GM21576 (cell line): ENCODE data around the gene PARD3.
"Not testable (repeated sequence)": the region's sequence is repeated elsewhere in the genome, so short reads cannot be mapped to it uniquely, and the experiment has no call there.

Experiments
- ATAC-seq: cut with Tn5 transposase; IDR thresholded peaks from one replicate; pipeline ENCODE4 v1.9.1; 2021; ENCODE audit warnings: mild to moderate bottlenecking, moderate library complexity; ENCODE audit not compliant: unreplicated experiment

The PARD3 gene

DNA sequence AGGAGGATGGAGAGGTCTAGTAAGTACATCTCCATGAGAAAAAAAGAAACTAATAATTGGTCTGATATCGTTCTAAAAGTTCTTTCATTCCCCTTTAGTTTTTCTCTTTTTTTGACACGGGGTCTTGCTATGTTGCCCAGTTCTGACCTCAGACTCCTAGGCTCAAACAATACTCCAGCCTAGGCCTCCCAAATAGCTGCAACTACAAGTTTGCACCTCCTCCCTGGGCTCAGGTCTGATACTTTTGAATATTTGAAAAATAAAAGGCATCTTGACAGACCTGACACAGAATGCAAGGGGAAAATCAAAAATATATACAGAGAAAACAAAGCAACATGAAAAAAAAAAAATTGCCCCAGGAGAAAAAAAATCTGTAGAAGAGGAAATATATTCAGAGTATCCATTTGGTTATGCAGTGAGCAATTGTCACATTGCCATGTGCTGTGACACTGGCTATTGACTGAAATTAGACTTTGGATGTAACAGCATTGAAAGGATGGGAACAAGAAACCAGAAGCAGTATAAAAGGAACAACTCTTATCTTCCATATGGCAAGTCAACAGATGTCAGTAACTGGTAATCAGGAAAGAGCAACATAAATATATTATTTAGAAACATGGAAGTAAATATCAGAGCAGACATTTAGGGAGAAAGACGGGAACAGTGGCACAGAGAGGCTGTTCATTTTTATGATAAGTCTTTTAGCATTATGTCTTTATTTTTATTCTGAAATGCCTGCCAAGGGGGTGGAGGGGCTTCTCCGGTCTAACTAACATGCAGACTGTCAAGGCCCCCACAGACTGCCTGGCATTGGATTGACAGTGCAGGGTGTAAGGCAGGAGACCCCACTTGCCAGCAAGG lies 408.4 kb downstream of the PARD3 start:
- no peak for ATAC-seq

DNA sequence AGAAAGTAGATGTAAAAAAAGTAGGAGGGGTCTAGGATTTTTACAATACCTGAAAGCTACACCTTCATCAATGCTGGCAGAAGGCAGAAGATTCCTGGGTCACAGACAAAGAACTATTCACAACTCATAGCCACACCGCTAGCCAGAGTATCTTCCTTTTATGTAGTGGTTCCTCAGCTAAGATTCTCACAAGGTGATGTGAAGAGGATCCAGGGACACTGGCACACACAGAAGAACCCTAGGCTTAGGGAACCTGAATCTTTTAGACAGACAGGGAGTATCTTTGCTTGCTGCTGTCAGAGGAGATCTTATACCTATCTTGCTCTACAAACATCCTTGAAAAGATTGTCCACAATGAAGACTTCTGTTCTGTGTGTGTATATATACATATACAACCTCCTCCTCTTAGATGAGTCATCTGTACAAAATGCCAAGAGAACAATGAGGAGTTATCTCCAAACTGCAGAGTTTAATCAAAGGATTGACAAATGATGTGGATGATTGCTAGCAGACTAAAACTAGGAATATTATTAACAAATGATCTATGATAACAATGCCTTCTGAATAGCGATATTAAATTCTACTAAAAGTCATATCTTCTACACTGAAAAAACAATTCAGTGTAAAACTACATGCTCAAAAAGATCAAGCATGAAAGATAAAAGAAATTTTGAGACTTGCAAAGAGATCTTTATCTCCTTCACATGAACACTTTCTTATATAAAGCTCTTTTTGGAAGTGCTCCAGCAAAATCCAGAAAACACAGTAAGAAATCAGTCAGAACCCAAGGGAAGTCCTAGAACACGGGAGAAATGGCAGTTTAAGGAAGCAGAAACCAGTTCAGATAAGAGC lies 409.3 kb downstream of the PARD3 start:
- no peak for ATAC-seq

DNA sequence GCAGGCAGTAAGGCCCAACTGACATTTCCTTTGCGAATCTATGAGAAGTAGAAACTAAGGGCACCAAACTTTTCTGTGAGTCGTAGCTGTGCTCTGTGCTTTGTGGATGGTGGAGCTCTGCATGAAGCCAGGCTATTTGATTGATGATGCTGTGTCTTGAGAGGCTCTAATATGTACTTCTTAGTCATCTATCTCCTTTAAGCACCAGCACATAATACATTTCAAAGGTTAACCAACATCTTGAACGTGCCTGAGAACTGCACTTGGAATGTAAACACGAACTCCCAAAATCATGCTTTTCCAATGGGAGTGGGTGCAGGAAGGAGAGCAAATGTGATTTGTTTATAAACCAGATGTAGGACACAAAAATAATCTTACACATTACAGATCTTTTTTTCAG lies 411.6 kb downstream of the PARD3 start:
- no peak for ATAC-seq

DNA sequence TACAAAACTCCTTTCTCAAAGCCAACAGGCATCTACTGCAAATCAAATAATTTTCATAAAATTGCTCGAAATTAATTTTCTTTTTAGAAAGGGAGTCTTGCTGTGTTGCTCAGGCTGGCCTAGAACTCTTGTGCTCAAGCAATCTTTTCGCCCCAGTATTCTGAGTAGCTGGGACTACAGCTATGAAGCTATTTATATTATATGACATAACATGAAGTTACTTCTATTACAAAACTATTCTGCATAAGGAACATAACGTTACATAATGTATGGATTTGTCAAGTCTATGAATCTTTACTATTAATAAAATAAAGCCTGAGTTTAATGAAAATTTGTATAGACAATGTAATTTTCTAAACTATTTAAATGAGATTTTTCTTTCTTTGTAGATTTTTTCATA lies 415.0 kb downstream of the PARD3 start:
- no peak for ATAC-seq

DNA sequence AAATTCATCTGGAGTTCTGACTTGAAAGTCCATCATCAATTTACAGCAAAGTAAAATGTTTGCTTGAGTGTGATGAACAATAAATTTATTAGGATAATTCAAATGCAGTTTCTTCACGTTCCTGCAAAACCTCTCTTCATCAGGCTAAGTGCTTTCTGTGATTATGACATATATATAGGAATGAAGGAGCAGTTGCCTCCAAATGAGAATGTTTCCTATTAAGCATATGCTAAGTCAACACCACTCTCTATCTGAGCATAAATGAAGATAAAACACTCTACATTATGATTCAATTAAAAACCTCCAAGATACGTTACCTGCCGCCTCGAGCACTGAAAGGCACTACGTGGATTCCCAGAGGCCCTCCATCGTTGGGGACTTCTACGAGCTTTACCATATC lies 416.1 kb downstream of the PARD3 start:
- ATAC-seq, result no peak

DNA sequence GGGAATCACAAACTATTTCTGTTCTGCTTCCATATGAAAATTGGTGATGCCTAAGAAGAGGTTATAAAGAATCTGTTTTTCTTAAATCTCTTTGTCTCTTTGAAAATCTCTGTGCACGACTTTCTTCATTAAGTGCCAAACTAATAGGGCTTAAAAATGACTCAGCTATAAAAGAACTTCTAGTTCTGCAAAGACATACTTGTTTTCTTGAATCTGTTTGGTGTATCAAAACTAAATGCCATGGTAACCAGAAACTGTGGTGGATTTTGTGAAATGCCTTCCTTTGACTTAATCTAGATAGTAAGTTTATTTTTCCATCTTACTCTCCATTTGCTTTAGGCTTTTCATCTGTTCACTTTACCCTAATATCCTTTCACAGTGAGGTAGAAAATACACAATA lies 417.8 kb downstream of the PARD3 start:
- no peak for ATAC-seq

DNA sequence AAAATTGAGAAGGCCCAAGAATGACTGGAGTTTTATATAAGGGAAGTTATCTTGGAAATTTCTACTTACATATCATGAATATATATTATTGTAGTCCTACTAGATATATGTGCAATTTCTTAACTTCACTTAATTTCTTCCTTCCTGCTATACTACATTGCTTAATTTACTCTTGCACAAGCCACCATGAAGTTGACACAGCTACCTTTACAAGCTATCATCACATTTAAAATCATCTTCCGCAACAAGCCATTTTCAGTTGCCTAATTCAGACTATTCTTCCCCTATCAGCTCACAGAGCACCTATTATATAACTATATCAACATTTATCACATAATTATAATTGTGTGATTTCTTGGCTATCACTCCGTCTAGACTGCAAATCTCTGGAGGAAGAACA lies 418.4 kb downstream of the PARD3 start:
- no peak for ATAC-seq

DNA sequence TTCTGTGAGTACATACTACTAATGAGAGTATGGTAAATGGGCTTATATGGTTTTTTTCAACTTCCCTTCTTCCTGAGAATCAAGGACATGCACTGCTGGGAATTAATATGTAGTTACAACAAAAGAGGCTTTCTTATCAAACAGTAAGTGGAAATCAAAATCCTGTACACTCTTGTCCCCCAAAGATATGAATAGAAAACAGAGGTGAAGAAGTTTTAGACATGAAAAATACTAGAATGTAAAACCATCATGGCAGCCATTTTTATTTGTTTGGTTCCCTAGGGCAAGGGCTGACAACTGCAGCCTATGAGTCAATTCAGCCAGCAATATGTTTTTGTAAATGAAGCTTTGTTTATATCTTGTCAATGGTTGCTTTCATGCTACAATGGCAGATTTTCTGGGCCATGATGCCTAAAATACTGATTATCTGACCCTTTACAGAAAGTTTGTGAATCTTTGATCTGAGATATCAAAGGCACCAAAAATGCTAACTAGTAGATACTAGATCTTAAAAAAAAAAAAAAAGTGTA lies 422.4 kb downstream of the PARD3 start:
- no peak for ATAC-seq

DNA sequence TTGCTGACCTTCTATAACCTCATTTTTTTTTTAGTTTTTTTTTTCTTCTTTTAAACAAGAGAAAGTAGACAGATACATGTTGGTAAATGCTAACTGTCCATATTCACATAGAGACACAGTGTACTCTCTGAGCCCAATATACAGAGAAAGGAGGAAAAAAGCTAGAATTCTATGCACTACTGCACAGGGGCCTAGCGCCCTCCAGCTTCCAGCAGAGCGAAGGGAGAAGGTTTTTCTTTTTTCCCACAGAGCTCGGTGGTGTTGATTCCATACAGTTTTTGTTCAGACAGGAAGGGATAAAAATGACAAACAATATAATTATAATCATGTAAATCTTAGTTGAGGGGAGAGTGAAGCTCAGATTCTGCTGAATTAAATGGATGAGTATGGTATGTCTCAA lies 423.9 kb downstream of the PARD3 start:
- not testable (repeated sequence) for ATAC-seq

DNA sequence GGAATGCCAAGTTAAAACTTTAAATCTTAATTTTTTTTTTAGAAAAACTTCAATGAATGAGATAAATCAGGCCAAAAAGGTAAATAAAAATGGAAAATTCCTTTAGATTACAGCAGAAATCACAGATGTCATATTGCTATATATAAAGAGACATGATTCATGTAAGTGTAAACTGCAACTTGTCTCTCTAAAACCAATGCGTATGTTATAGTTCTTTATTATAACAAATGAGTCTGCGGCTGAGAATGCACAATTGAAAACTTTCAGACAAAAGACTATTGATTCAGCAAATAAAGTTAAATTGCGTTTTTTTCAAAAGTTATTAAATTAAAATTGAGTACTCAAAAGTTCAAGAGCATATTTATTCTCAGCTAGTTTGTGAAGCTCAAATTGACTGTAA lies 425.3 kb downstream of the PARD3 start:
- no peak for ATAC-seq

DNA sequence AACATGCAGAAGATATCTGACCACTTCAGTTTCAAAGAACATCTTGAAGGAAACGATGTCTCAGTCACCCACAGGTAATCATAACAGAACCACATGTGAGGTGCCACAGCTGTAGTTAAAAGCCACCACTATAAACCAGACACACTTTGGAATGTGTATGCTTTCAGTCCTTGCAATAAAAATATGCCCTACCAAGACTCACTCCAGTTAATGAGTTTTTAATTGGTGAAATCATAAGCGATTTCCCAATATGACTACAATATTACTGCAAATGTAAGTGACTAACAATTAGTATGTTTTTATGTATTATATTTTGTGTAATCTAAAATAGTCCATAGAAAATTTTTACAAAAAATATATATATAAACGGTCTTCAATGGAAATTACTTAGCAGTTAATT lies 428.2 kb downstream of the PARD3 start:
- ATAC-seq, result no peak

DNA sequence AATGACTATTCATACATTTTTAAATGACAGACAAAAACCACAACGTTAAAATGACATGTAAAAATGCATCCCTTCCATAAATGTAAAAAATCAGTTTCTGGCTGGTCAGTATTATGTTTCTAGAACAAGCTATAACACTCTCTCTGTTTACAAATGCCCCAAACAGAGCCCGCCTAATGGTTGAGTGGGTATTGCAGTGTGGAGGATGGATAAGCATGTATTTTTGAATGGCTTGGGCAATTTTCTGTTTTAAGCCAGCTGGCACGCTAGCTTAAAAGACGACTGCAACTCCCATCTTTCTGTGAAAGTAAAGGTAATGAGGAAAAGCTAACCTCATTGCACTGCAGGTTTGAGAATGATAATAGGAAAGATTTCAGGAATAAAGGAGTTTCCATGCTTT lies 430.7 kb downstream of the PARD3 start:
- ATAC-seq, result no peak

DNA sequence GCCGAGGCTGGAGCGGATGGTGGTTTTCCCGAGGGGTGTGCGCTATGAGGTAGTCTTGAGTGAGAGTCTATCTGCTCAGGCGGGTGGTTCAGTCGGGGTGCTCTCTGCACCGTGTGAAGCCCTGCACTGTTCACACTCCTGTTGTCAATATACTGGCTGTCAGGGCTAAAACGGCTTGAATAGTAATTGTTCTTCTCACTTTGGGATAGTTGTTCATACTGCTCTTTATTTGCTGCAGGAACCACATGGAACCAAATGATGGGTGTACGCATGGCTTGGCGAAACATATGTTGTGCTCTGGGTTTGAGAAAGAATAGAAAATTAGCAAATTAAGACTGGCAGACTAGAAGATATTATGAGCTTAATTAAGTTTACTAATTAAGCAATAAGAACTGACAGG lies 432.5 kb downstream of the PARD3 start:
- ATAC-seq, result no peak

DNA sequence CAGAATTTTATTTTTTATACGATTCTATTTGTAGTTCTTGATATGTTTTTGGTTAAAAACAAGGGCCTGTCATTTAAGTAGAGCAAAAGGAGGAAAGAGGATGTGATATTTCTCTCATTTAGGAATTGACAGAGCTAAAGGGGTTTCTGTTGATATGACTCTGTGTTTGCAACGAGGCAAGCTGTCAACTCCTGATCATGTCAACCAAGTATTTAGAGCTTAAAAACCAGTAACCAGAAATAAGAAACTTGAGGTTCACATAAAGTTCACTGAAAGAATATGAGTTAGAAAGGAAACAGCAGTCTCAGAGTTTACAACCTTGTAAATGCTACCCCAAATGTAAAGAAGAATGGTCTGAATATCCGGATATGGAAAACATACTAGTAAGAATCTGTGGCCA lies 434.2 kb downstream of the PARD3 start:
- ATAC-seq, result no peak

DNA sequence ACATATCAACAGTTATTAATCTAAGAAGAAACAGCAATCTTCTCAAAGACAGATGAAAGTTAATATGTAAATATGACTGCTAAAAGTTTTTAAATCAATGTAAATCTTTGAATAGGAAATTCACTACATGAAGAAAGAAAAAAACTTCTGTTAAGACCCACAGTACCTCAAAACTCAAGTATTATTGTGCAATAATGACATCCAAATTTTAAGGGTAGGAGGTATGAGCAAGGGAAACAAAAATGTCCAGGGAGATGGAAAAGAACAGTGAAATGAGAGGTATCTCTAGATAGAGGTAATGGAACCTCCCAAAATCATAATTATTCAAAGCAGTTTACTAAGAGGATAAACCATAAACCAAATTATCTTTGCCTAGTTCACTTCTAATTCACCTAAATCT lies 436.8 kb downstream of the PARD3 start:
- ATAC-seq, result no peak

DNA sequence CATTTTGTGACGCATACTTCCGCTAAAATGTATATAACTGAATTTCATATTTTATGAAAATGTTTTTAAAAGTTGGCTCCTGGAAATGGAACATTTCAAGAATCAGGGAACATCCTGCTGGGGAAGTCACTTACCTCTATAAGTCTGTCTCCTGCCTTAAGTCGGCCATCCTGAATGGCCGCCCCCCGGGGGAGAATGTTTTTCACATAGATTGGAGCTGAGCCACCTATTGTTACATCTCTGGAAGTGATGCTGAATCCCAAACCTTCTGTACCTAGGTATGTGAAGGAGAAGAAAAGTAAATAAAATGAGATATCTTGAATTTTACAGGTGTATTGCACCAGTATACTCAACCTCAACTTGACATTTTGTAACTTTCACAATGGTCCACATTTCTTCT lies 437.3 kb downstream of the PARD3 start:
- no peak for ATAC-seq

DNA sequence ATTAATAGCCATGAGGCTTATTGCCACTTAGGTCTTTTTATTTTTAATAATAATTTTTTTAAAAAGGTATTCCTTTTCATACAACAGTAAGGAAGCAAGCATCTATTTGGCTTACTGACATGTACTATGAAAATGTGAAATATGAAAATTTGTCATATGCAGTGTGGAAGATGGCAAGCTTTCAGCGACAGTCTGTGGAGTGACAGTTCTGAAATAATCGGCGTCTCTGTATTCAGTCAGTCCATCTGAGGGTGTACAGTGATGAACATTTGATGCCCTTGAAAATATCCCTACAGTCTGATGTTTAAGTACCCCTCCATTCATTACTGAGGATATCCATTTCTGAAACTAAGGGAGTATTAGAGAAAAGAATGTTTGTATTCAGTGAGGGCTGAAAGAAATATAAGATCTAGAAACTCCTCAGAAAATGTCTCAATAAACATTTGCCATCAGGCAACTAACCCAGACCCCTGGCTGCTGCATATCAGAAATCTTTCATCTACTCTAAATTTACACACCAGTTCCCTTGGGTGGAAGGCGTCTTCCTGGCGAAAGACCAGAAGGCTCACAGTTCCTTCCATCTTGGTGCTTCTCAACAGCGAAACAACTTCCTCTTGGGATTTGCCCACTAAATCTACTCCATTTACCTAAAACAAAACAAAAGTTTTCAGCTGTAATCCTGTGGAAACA lies 440.6 kb downstream of the PARD3 start:
- peak; percentile 12 for ATAC-seq

DNA sequence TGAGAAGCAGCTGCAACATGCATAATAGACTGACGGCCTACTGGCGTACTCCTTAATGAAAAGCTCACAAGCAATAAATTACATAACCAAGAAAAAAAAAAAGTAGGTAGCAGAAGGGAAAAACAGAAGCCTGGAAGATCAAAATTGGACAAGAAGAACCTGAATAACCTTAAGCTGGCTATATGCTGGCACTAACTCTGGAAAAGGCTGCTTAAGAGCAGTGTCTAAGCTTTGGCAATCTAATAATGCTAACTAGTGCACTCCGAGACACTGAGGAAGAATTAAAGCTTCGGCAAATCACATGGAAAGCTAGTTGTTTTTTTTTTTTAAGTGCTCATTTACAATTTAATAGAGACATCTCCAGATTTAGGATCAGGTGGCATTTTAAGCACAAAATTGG lies 441.9 kb downstream of the PARD3 start:
- ATAC-seq, result no peak

DNA sequence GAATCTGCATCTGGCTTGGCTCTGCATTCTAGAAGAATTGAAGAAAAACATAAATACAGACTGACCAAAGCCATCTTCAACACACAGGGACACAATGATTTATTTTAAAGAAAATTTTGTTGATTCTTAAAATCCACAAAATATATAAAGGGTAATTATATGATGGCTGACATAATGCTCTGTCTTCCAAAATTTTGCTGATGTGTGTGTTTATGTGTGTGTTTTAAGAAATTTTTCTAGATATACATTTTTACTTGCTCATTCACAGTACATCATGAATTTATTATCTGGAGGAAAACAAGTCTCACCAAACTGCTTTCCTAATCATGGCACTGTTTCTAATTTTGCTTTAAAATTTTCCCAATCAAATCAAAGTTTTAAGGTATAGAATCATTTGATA lies 442.6 kb downstream of the PARD3 start:
- no peak for ATAC-seq

DNA sequence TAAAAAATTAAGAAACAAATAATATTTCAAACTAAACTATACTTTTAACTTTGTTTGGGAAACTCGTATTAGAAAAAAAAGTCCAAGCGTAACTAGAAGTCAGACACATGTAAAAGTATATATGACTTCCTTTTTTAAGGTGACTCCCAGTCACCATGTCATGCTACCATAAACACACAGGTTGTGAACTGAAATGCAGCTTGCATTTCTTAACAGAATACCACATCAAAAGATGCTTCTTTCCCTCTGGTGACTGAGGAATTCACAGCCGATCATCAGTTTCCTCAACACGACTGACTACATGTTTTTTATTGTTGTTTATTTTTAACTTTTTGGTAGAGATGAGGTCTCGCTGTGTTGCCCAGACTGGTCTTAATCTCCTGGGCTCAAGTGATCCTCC lies 445.0 kb downstream of the PARD3 start:
- no peak for ATAC-seq

DNA sequence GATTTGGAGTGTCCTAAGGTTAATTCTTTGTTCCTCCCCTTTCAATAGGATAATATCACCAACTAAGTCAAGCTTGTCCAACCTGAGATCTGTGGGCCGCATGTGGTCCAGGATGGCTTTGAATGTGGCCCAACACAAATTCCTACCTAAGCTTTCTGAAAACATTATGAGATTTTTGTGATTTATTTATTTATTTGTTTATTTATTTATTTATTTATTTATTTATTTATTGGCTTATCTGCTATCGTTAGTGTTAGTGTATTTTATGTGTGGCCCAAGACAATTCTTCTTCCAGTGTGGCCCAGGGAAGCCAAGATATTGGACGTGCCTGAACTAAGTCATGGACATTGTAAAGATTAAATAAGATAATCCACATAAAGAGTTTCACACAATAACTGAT lies 446.0 kb downstream of the PARD3 start:
- no peak for ATAC-seq
